ENCODE data around the gene UCK2. TPM values are rescaled to one million over a fixed set of nuclear protein-coding genes. Genes with fewer than 3 reads are reported as not detected.
"Not testable (repeated sequence)": the region's sequence is repeated elsewhere in the genome, so short reads cannot be mapped to it uniquely, and the experiment has no call there.

The UCK2 gene
- total RNA-seq: 49.4 TPM

GRCh38 chr1:165827268-165828102 is at the start of gene UCK2:
TSS of gene UCK2 (plus strand) at chr1:165827614. CDS start at chr1:165827834, 220 bp downstream.
- peaks cover 18% of the 10 kb centered on the region for H3K4me1 ChIP-seq
- intact Hi-C loops (cut with DNase I): no loop called here
- no peak for DNase-seq (ENCODE audit: extremely low spot score in 2 of 2)
- no peak for TF ChIP-seq POLR2A (IDR thresholded peaks at IDR 0.05)
- peak in 2 of 3 experiments; percentile 6 to 29 for TF ChIP-seq CTCF (IDR thresholded peaks at IDR 0.05)
- H3K36me3 ChIP-seq: no peaks in the 10 kb centered on the region
- H3K27ac ChIP-seq: peak within 1 kb of the TSS; percentile 72
- H3K27me3 ChIP-seq: no peaks in the 10 kb centered on the region
- H3K4me3 ChIP-seq: peak within 1 kb of the TSS; percentile 76 to 91
- no peaks in the 10 kb centered on the region for H3K9me3 ChIP-seq

- H3K27ac ChIP-seq; H3K36me3 ChIP-seq; DNase-seq (ENCODE audit: extremely low spot score in 2 of 2); H3K4me1 ChIP-seq; H3K9me3 ChIP-seq; H3K4me3 ChIP-seq; H3K27me3 ChIP-seq; intact Hi-C loops (cut with DNase I): not testable (repeated sequence)
These were observed 49.2 kb upstream of the UCK2 start for GRCh38 chr1:165778197-165778596.

- H3K4me3 ChIP-seq; H3K9me3 ChIP-seq; H3K27ac ChIP-seq; DNase-seq (ENCODE audit: extremely low spot score in 2 of 2); H3K36me3 ChIP-seq; intact Hi-C loops (cut with DNase I); H3K4me1 ChIP-seq; H3K27me3 ChIP-seq: not testable (repeated sequence)
These were observed 43.9 kb upstream of the UCK2 start for GRCh38 chr1:165783519-165783918.

- no peak overlapping the region for H3K4me3 ChIP-seq
- H3K36me3 ChIP-seq: no peaks in the 10 kb centered on the region
- intact Hi-C loops (cut with DNase I): no loop called here
- H3K27ac ChIP-seq: no peak overlapping the region
- no peaks in the 10 kb centered on the region for H3K4me1 ChIP-seq
- no peaks in the 10 kb centered on the region for H3K9me3 ChIP-seq
- no peak for DNase-seq (ENCODE audit: extremely low spot score in 2 of 2)
- TF ChIP-seq CTCF (IDR thresholded peaks at IDR 0.05) (no peak), POLR2AphosphoS5 (IDR thresholded peaks at IDR 0.05; ENCODE audit: insufficient read depth in 1 of 2, low read depth in 1 of 2) (no peak), POLR2A (IDR thresholded peaks at IDR 0.05) (no peak)
- no peaks in the 10 kb centered on the region for H3K27me3 ChIP-seq
These were observed 39.7 kb upstream of the UCK2 start for GRCh38 chr1:165787741-165788140.

GRCh38 chr1:165793951-165794350 is 33.5 kb upstream of the UCK2 start:
- no peaks in the 10 kb centered on the region for H3K36me3 ChIP-seq
- H3K4me1 ChIP-seq: no peaks in the 10 kb centered on the region
- TF ChIP-seq POLR2A (IDR thresholded peaks at IDR 0.05): no peak
- TF ChIP-seq CTCF (IDR thresholded peaks at IDR 0.05): no peak
- TF ChIP-seq POLR2AphosphoS5 (IDR thresholded peaks at IDR 0.05; ENCODE audit: insufficient read depth in 1 of 2, low read depth in 1 of 2): no peak
- no peak overlapping the region for H3K27ac ChIP-seq
- no peaks in the 10 kb centered on the region for H3K9me3 ChIP-seq
- no peak overlapping the region for H3K4me3 ChIP-seq
- intact Hi-C loops (cut with DNase I): no loop called here
- DNase-seq (ENCODE audit: extremely low spot score in 2 of 2): no peak
- no peaks in the 10 kb centered on the region for H3K27me3 ChIP-seq

GRCh38 chr1:165795894-165796293 is 31.5 kb upstream of the UCK2 start:
- H3K27me3 ChIP-seq: no peaks in the 10 kb centered on the region
- intact Hi-C loops (cut with DNase I): no loop called here

More at GRCh38 chr1:165795894-165796293, 31.5 kb upstream of the UCK2 start:
- Histone ChIP-seq H3K27ac (no peak overlapping the region), H3K4me1 (no peaks in the 10 kb centered on the region), H3K9me3 (no peaks in the 10 kb centered on the region), H3K4me3 (no peak overlapping the region), H3K36me3 (no peaks in the 10 kb centered on the region)
- TF ChIP-seq CTCF (IDR thresholded peaks at IDR 0.05) (no peak), POLR2A (IDR thresholded peaks at IDR 0.05) (no peak), POLR2AphosphoS5 (IDR thresholded peaks at IDR 0.05; ENCODE audit: insufficient read depth in 1 of 2, low read depth in 1 of 2) (no peak)
- no peak for DNase-seq (ENCODE audit: extremely low spot score in 2 of 2)
